ENCODE data around the gene DNASE2B.

The DNASE2B gene

GRCh38 chr1:84373436-84374141, 24.7 kb upstream of the DNASE2B start:
- no peak for DNase-seq (ENCODE audit: extremely low spot score, insufficient read length, low read depth)
- FAIRE-seq, result no peak

- FAIRE-seq (no peak), DNase-seq (ENCODE audit: extremely low spot score, insufficient read length, low read depth) (no peak)
Observed at GRCh38 chr1:84374991-84375696, 23.1 kb upstream of the DNASE2B start.

GRCh38 chr1:84376000-84376910, 22.0 kb upstream of the DNASE2B start:
- no peak for FAIRE-seq

DNA sequence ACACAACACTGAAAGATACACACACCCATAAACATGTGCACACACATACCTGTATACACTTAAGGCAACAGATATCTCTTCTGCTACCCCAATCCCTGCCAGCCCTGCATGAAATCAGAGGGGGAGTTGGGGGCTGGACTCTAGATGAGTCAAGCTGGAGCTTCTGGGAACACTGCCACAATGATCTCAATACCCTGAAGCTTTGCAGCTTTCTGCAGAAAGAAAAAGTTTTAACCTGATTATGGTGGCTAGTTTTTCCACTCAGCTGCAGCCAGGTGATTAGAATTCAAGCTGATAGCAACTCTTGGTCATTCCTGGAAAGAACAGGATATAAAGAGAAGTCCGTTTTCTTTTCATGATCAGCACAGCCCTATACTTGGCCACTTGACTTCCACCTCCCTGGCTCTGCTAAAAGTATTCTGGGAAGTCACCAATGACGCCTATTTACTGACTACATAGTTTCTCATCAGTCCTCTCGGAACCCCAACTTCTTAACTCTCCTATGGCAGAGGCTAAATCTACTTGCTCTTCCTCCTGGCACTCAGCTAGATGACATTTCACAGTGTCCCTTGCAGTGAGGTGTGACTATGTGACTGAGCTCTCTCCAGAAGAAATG, 20.7 kb upstream of the DNASE2B start:
- no peak for FAIRE-seq
- DNase-seq (ENCODE audit: extremely low spot score, insufficient read length, low read depth), result no peak

More at GRCh38 chr1:84376000-84376910, 22.0 kb upstream of the DNASE2B start:
- DNase-seq (ENCODE audit: extremely low spot score, insufficient read length, low read depth), result no peak

GRCh38 chr1:84379138-84379916, 19.0 kb upstream of the DNASE2B start:
- DNase-seq (ENCODE audit: extremely low spot score, insufficient read length, low read depth) (no peak), FAIRE-seq (no peak)

DNA sequence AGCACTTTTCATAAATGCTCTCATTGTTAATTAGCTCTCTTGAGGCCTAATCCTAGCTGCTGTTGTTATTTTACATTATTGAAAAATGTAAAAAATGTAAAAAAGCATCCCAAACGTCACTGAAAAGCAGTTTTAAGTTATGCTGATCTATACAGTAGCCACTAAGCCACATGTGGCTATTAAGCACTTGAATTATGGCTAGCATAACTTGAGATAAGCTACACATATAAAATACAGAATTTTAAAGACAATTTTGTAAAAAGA, 18.4 kb upstream of the DNASE2B start:
- FAIRE-seq (no peak), DNase-seq (ENCODE audit: extremely low spot score, insufficient read length, low read depth) (no peak)

DNA sequence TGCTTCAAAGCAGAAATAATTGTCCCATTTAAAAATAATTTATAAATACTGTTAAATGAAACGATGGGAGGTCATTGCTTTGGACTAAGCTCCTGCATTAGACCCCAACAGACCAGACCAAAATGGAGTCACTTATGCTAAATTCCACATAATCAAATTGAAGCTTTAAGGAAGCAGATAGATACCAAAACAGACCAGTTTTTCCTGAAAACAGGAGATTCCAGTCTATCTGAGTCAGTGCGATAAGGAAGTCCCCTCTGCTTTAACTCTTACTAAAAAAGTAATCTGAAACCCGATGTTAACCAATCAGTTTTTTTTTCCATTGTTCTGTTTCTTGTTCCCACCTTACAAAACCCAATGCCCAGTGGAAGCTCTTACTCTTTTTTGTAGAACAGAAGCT, 16.2 kb upstream of the DNASE2B start:
- no peak for DNase-seq (ENCODE audit: extremely low spot score, insufficient read length, low read depth)
- FAIRE-seq, result no peak

- no peak for DNase-seq (ENCODE audit: extremely low spot score, insufficient read length, low read depth)
- no peak for FAIRE-seq
Observed at GRCh38 chr1:84385347-84385746, 12.9 kb upstream of the DNASE2B start.

GRCh38 chr1:84386716-84387479, 11.4 kb upstream of the DNASE2B start:
- FAIRE-seq (no peak), DNase-seq (ENCODE audit: extremely low spot score, insufficient read length, low read depth) (no peak)

DNA sequence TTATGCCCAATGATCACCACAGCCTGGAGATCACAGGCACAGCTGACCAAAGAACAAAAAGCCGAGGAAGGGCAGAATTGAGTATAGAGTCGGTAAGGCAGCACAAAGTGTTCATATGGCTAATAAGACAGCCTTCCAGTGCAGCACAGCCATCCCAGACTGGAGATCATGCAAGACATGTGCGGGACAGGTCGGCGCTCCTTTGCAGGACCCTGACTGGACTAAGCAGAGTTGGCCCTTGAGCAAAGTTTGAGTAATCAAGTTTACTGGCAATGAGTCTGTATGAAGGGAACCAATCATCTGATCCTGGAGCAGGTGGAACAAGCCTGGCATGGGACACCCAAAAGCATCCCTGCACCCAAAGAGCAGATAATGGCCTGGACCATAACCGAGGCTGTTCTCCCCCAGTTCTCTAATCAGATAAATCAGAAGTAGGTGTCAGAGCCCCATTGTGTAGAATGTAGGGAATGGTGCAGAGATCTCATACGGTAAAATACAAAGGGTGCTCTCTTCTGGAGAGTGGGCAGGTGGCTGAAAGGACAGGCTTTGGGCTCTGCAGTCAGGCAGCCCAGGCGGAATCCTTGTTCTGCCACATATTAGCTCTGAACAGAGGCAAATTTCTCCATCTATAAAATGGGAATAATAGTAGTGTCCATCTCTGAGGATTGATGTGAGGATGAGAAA, 10.7 kb upstream of the DNASE2B start:
- FAIRE-seq (no peak), DNase-seq (ENCODE audit: extremely low spot score, insufficient read length, low read depth) (no peak)

- no peak for DNase-seq (ENCODE audit: extremely low spot score, insufficient read length, low read depth)
Observed at GRCh38 chr1:84390226-84390625, 8.1 kb upstream of the DNASE2B start.

GRCh38 chr1:84401156-84401555, 2.9 kb downstream of the DNASE2B start:
- no peak for DNase-seq (ENCODE audit: extremely low spot score, insufficient read length, low read depth)
- no peak for FAIRE-seq

More at GRCh38 chr1:84390226-84390625, 8.1 kb upstream of the DNASE2B start:
- no peak for FAIRE-seq

DNA sequence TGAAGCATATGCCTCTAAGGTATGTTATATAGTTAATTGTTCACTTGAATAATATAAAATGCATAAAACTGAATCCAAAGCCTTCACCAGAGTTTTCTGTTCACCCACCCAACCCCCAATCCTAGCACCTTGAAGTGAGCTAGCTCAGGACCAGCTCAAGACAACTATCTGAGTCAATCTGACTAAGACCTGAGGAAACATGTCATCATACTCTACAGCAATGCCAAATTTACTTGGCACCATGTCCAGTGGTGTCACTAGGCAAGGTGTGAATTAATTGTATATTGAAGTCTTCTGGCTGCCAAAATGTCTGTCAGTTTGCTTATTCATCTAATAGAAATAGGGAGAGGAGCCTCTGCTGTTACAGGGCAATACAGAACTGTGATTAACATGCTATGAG, 3.8 kb downstream of the DNASE2B start:
- DNase-seq (ENCODE audit: extremely low spot score, insufficient read length, low read depth) (no peak), FAIRE-seq (no peak)

DNA sequence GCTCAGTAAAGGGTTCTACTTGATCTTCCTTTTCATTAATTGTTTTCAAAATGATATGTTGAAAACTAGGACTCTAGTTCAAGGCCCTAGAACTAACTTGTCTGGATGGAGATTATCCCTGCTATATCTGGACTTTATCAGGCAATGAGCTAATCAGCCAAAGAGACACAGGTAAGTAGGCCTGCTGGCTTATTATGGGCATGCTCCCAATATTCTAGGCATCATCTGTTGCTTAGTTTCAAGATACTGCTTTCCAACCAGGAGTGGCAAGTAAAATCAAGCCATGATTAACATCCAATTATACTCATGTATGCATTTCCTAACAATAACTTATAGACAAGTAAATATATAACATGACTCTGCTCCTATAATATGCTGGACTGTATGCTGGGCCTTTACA, 4.2 kb downstream of the DNASE2B start:
- FAIRE-seq, result no peak

DNA sequence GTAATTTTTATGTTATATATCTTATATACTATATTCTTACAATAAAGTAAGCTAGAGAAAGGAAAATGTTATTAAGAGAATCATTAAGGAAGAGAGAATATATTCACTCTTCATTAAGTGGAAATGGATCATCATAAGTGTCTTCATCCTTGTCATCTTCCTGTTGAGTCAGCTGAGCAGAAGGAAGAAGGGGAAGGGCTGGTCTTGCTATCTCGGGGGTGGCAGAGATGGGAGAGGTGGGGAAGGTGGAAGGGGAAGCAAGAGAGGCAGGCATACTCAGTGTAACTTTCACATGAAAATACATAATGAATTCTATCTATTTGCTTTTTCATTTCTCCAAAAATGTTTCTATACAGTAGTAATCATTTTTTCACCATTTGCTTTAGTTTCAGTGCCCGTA, 5.1 kb downstream of the DNASE2B start:
- FAIRE-seq (no peak), DNase-seq (ENCODE audit: extremely low spot score, insufficient read length, low read depth) (no peak)

More for the DNA sequence above, 4.2 kb downstream of the DNASE2B start:
- DNase-seq (ENCODE audit: extremely low spot score, insufficient read length, low read depth), result no peak

GRCh38 chr1:84406346-84406861, 8.1 kb downstream of the DNASE2B start:
- FAIRE-seq (no peak), DNase-seq (ENCODE audit: extremely low spot score, insufficient read length, low read depth) (no peak)

DNA sequence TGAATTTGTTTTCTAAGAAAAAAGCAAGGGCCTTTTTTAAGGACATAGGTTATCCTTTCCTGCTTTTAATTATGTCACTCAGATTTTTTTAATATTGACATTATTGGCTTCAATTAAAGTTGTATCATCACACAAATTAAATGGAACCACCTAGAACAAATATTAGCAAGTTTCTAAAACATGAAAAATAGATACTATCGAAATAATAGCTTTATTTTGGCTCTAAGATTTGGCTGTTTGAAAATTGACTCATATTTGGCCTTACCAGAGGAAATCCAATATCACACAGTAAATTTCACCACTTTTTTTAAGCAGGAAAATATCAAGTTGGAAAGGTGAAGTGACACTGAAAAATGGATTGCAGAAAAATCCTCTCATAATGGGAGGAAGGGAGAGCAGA, 9.2 kb downstream of the DNASE2B start:
- FAIRE-seq (no peak), DNase-seq (ENCODE audit: extremely low spot score, insufficient read length, low read depth) (no peak)

- FAIRE-seq (no peak), DNase-seq (ENCODE audit: extremely low spot score, insufficient read length, low read depth) (no peak)
Observed at GRCh38 chr1:84407958-84408422, 9.7 kb downstream of the DNASE2B start.
